ENCODE results near the gene RAB44. TPM values are rescaled to one million over a fixed set of nuclear protein-coding genes. Genes with fewer than 3 reads are reported as not detected.

The RAB44 gene
- total and polyA plus RNA-seq, 2 donors (not counting 1 experiment from before 2014, with no cell fraction given), result 0.15 to 0.16 TPM

DNA sequence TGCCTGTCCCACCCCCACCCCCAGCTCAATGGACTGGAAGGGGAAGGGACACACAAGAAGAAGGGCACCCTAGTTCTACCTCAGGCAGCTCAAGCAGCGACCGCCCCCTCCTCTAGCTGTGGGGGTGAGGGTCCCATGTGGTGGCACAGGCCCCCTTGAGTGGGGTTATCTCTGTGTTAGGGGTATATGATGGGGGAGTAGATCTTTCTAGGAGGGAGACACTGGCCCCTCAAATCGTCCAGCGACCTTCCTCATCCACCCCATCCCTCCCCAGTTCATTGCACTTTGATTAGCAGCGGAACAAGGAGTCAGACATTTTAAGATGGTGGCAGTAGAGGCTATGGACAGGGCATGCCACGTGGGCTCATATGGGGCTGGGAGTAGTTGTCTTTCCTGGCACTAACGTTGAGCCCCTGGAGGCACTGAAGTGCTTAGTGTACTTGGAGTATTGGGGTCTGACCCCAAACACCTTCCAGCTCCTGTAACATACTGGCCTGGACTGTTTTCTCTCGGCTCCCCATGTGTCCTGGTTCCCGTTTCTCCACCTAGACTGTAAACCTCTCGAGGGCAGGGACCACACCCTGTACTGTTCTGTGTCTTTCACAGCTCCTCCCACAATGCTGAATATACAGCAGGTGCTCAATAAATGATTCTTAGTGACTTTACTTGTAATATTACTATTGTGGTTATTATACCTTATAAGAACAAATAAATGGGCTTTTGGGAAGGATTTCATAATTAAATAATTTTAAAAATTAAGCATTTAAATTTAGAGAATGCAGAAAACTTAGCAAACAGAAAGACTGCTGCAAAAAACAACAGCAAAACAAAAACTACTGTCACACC is 10.7 kb upstream of the RAB44 start:
- peaks cover 91% of the 10 kb centered on the region for H3K4me1 Mint-ChIP-seq
- H3K79me2 ChIP-seq (ENCODE audit: control insufficient read depth, insufficient read depth, low read length), result peaks cover 49% of the 10 kb centered on the region
- H3K27me3 Mint-ChIP-seq, result no peaks in the 10 kb centered on the region
- no peak for TF ChIP-seq EZH2 (IDR thresholded peaks at IDR 0.05; ENCODE audit: borderline replicate concordance, insufficient read depth, low read depth, low read length, poor library complexity, severe bottlenecking)
- 86% methylated on average over 1 of the region's 10 CpGs for WGBS (ENCODE audit: insufficient coverage)
- POLR2A ChIA-PET, result interaction anchor here (0.9 kb wide), 1 partner anchor 8 kb away, joined by 3 read pairs; the partner anchor contains the start of gene CDKN1A
- no peaks in the 10 kb centered on the region for H3K9me3 ChIP-seq (ENCODE audit: control extremely low read depth in 1 of 3, control insufficient read depth in 2 of 3, insufficient read depth in 1 of 3, low read length in 2 of 3)
- no peak for DNase-seq
- H3K4me3 Mint-ChIP-seq, result no peak overlapping the region
- peaks cover 89 to 92% of the 10 kb centered on the region in 2 donors for H3K4me1 ChIP-seq (ENCODE audit: control insufficient read depth in 2 of 2, insufficient read depth in 2 of 2, low read length in 2 of 2)
- no peak overlapping the region for H3K4me3 ChIP-seq (ENCODE audit: control extremely low read depth in 1 of 5, extremely low read depth in 1 of 5, insufficient read depth in 1 of 5, low read depth in 2 of 5, low read length in 4 of 5)
- no peak overlapping the region for H2AFZ ChIP-seq (ENCODE audit: insufficient read depth, low read depth, low read length, poor library complexity, severe bottlenecking)
- no peak overlapping the region for H3K9ac ChIP-seq (ENCODE audit: low read length)
- H3K36me3 ChIP-seq (replicated peaks in 1 of 2; ENCODE audit: control extremely low read depth in 1 of 2, control insufficient read depth in 1 of 2, extremely low read depth in 1 of 2, insufficient read depth in 2 of 2, low read length in 1 of 2), result peaks cover 2 to 40% of the 10 kb centered on the region in 2 experiments
- peak overlapping the region; percentile 56 for H3K4me2 ChIP-seq (replicated peaks; ENCODE audit: low read depth, low read length, poor library complexity, severe bottlenecking)
- intact Hi-C loops (cut with micrococcal nuclease), result loop anchor here (10.0 kb wide), 1 partner anchor 488 kb away; the partner anchor contains the start of gene PIM1
- no peaks in the 10 kb centered on the region for H3K9me3 Mint-ChIP-seq (ENCODE audit: insufficient read depth)
- ATAC-seq (ENCODE audit: low read depth), result no peak
- H3K27ac ChIP-seq (ENCODE audit: low read length in 2 of 2), result no peak overlapping the region
- CTCF ChIA-PET, result interaction anchor here (1.8 to 9.9 kb wide), 3 partner anchors 37 to 69 kb away, joined by 4 to 88 read pairs (median 5); no protein-coding TSS in a partner anchor
- H4K20me1 ChIP-seq (ENCODE audit: control insufficient read depth, insufficient read depth, low read length, poor library complexity, severe bottlenecking), result peaks cover 5% of the 10 kb centered on the region
- peak overlapping the region; percentile 76 for H3K27ac Mint-ChIP-seq
- H3K27me3 ChIP-seq (replicated peaks in 1 of 4; ENCODE audit: control extremely low read depth in 1 of 4, control insufficient read depth in 3 of 4, insufficient read depth in 4 of 4, low read length in 3 of 4), result no peaks in the 10 kb centered on the region

DNA sequence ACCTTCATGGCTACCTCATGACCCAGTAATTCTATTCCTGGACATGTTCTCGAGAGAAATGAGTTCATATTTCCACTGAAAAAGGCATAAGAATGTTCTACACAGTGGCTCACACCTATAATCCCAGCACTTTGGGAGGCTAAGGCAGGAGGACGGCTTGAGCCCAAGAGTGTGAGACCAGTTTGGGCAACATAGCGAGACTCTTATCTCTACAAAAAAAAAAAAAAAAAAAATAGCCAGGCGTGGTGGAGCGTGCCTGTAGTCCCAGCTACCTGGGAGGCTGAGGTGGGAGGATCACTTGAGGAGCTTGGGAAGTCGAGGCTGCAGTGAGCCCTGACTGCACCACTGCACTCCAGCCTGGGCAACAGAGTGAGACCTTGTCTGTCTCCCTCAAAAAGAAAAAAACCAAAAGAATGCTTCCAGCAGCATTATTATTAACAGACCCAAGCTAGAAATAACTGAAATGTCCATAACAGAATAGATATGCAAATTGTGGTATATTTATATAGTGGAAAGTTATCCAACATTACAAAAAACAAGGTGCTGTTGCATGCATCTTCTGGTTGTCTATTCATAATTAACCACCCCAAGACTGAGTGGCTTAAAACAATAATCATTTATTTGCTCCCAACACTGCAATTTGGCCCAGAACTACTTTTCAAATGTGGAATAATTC is 9.4 kb upstream of the RAB44 start:
- Histone ChIP-seq H2AFZ (ENCODE audit: insufficient read depth, low read depth, low read length, poor library complexity, severe bottlenecking) (no peak overlapping the region), H3K36me3 (replicated peaks in 1 of 2; ENCODE audit: control extremely low read depth in 1 of 2, control insufficient read depth in 1 of 2, extremely low read depth in 1 of 2, insufficient read depth in 2 of 2, low read length in 1 of 2) (peaks cover 2 to 40% of the 10 kb centered on the region in 2 experiments), H4K20me1 (ENCODE audit: control insufficient read depth, insufficient read depth, low read length, poor library complexity, severe bottlenecking) (peaks cover 5% of the 10 kb centered on the region), H3K4me2 (replicated peaks; ENCODE audit: low read depth, low read length, poor library complexity, severe bottlenecking) (peak overlapping the region; percentile 15), H3K27me3 (replicated peaks in 1 of 4; ENCODE audit: control extremely low read depth in 1 of 4, control insufficient read depth in 3 of 4, insufficient read depth in 4 of 4, low read length in 3 of 4) (no peaks in the 10 kb centered on the region), H3K9ac (ENCODE audit: low read length) (no peak overlapping the region), H3K4me1 (ENCODE audit: control insufficient read depth in 2 of 2, insufficient read depth in 2 of 2, low read length in 2 of 2) (peaks cover 89 to 95% of the 10 kb centered on the region in 2 donors), H3K4me3 (ENCODE audit: control extremely low read depth in 1 of 5, extremely low read depth in 1 of 5, insufficient read depth in 1 of 5, low read depth in 2 of 5, low read length in 4 of 5) (no peak overlapping the region), H3K27ac (ENCODE audit: low read length in 2 of 2) (no peak overlapping the region), H3K79me2 (ENCODE audit: control insufficient read depth, insufficient read depth, low read length) (peaks cover 39% of the 10 kb centered on the region), H3K9me3 (ENCODE audit: control extremely low read depth in 1 of 3, control insufficient read depth in 2 of 3, insufficient read depth in 1 of 3, low read length in 2 of 3) (no peaks in the 10 kb centered on the region)
- Mint-ChIP-seq H3K9me3 (ENCODE audit: insufficient read depth) (no peaks in the 10 kb centered on the region), H3K27ac (peak overlapping the region; percentile 33), H3K4me3 (peak overlapping the region; percentile 36), H3K4me1 (peaks cover 91% of the 10 kb centered on the region), H3K27me3 (no peaks in the 10 kb centered on the region)
- 72% methylated on average over 3 of the region's 6 CpGs for WGBS (ENCODE audit: insufficient coverage)
- TF ChIP-seq, protein P1, sequence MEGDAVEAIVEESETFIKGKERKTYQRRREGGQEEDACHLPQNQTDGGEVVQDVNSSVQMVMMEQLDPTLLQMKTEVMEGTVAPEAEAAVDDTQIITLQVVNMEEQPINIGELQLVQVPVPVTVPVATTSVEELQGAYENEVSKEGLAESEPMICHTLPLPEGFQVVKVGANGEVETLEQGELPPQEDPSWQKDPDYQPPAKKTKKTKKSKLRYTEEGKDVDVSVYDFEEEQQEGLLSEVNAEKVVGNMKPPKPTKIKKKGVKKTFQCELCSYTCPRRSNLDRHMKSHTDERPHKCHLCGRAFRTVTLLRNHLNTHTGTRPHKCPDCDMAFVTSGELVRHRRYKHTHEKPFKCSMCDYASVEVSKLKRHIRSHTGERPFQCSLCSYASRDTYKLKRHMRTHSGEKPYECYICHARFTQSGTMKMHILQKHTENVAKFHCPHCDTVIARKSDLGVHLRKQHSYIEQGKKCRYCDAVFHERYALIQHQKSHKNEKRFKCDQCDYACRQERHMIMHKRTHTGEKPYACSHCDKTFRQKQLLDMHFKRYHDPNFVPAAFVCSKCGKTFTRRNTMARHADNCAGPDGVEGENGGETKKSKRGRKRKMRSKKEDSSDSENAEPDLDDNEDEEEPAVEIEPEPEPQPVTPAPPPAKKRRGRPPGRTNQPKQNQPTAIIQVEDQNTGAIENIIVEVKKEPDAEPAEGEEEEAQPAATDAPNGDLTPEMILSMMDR (IDR thresholded peaks at IDR 0.05), result no peak
- TF ChIP-seq EZH2 (IDR thresholded peaks at IDR 0.05; ENCODE audit: borderline replicate concordance, insufficient read depth, low read depth, low read length, poor library complexity, severe bottlenecking), result no peak
- ChIA-PET CTCF (interaction anchor here (1.1 to 9.9 kb wide), 5 partner anchors 35 to 68 kb away, joined by 3 to 88 read pairs (median 5); no protein-coding TSS in a partner anchor), POLR2A (interaction anchor here (0.7 kb wide), 2 partner anchors 70 to 92 kb away, joined by 4 read pairs; no protein-coding TSS in a partner anchor)
- ATAC-seq (ENCODE audit: low read depth) (no peak), DNase-seq (no peak)
- intact Hi-C loops (cut with micrococcal nuclease), result loop anchor here (10.0 kb wide), 1 partner anchor 487 kb away; the partner anchor contains the start of gene PIM1
